CD14-positive monocyte (primary cell): ENCODE data around the gene PIP5K1C. TPM values are rescaled to one million over a fixed set of nuclear protein-coding genes. Genes with fewer than 3 reads are reported as not detected.
A peak's percentile ranks its signal among the peaks of the same experiment; 100 is the strongest.

ENCODE experiments used
- DNase-seq, 3 donors: peaks; one replicate each; pipeline ENCODE4 v3.0.0-alpha.2; 2011 to 2022
- H2AFZ ChIP-seq: 2 replicates; pipeline ENCODE4 v1.6.0; 2012; ENCODE audit warnings: mild to moderate bottlenecking, low read depth, low read length, inconsistent platforms; ENCODE audit not compliant: insufficient read depth, poor library complexity, severe bottlenecking
- H3K27ac ChIP-seq, 2 donors: 1 replicate in 1 of 2; 2 replicates in 1 of 2; pipeline ENCODE4 v1.5.1; 2012 to 2013; ENCODE audit warnings: low read length in 2 of 2, control low read depth in 1 of 2, inconsistent platforms in 1 of 2, low read depth in 1 of 2, mild to moderate bottlenecking in 1 of 2
- H3K27me3 ChIP-seq, 2 donors: one replicate each; pipeline versions ENCODE4 v1.6.0 to v1.6.1; 2011 to 2013; ENCODE audit warnings: low read length in 2 of 2; ENCODE audit not compliant: control insufficient read depth in 2 of 2, insufficient read depth in 2 of 2
- H3K36me3 ChIP-seq, 2 donors: replicated peaks in 1 of 2; 1 replicate in 1 of 2; 2 replicates in 1 of 2; pipeline versions ENCODE4 v1.5.1 to v1.6.1; 2012 to 2013; ENCODE audit warnings: low read length in 2 of 2, control low read depth in 1 of 2, inconsistent platforms in 1 of 2, mild to moderate bottlenecking in 1 of 2; ENCODE audit not compliant: insufficient read depth in 2 of 2, control insufficient read depth in 1 of 2
- H3K4me1 ChIP-seq, 2 donors: 1 replicate in 1 of 2; 2 replicates in 1 of 2; pipeline versions ENCODE4 v1.5.1 to v1.6.1; 2012 to 2013; ENCODE audit warnings: low read length in 2 of 2, control low read depth in 1 of 2, inconsistent platforms in 1 of 2, mild to moderate bottlenecking in 1 of 2, moderate library complexity in 1 of 2; ENCODE audit not compliant: insufficient read depth in 2 of 2, control insufficient read depth in 1 of 2
- H3K4me2 ChIP-seq: replicated peaks from 2 replicates; pipeline ENCODE3; 2012; ENCODE audit warnings: low read length, moderate library complexity, mild to moderate bottlenecking; ENCODE audit not compliant: poor library complexity, severe bottlenecking; ENCODE audit errors: extremely low read depth
- H3K4me3 ChIP-seq, 3 experiments: fragments of 200-600 bp in 1 of 3; sonication (generic) in 1 of 3; replicated peaks in 1 of 3; 1 replicate in 2 of 3; 2 replicates in 1 of 3; pipeline ENCODE4 v1.5.1; 2011 to 2013; ENCODE audit warnings: low read length in 3 of 3, mild to moderate bottlenecking in 3 of 3, control low read depth in 2 of 3, low read depth in 2 of 3, inconsistent platforms in 1 of 3, moderate library complexity in 1 of 3
- H3K79me2 ChIP-seq: 2 replicates; pipeline ENCODE4 v1.6.0; 2012; ENCODE audit warnings: mild to moderate bottlenecking, control low read depth, inconsistent platforms, low read length, moderate library complexity; ENCODE audit not compliant: insufficient read depth
- H3K9ac ChIP-seq: 2 replicates; pipeline ENCODE4 v1.6.0; 2017; ENCODE audit warnings: low read length, mild to moderate bottlenecking; ENCODE audit not compliant: insufficient read depth, poor library complexity, severe bottlenecking
- H3K9me3 ChIP-seq, 2 donors: replicated peaks in 1 of 2; 1 replicate in 1 of 2; 2 replicates in 1 of 2; pipeline versions ENCODE4 v1.5.1 to v1.6.1; 2012 to 2013; ENCODE audit warnings: low read length in 2 of 2, control low read depth in 1 of 2; ENCODE audit not compliant: control insufficient read depth in 1 of 2, insufficient read depth in 1 of 2
- H4K20me1 ChIP-seq: 2 replicates; pipeline ENCODE4 v1.6.0; 2012; ENCODE audit warnings: mild to moderate bottlenecking, low read length, control low read depth, moderate library complexity; ENCODE audit not compliant: insufficient read depth
- H3K27ac Mint-ChIP-seq, 7 donors: one replicate each; pipeline ENCODE4 v1.8.0; 2020; ENCODE audit warnings: mild to moderate bottlenecking in 7 of 7, mixed read lengths in 7 of 7, moderate library complexity in 6 of 7, inconsistent platforms in 2 of 7
- H3K27me3 Mint-ChIP-seq, 3 donors: one replicate each; pipeline ENCODE4 v1.8.0; 2021 to 2022; ENCODE audit warnings: low read depth in 3 of 3, mild to moderate bottlenecking in 3 of 3, mixed read lengths in 3 of 3, moderate library complexity in 3 of 3, inconsistent platforms in 1 of 3
- H3K36me3 Mint-ChIP-seq, 2 donors: one replicate each; pipeline ENCODE4 v1.8.0; 2020; ENCODE audit warnings: mixed read lengths in 2 of 2, inconsistent platforms in 1 of 2, mild to moderate bottlenecking in 1 of 2
- H3K4me1 Mint-ChIP-seq: one replicate; pipeline ENCODE4 v1.8.0; 2020; ENCODE audit warnings: mild to moderate bottlenecking, mixed read lengths
- H3K4me3 Mint-ChIP-seq, 2 donors: one replicate each; pipeline ENCODE4 v1.8.0; 2020; ENCODE audit warnings: mild to moderate bottlenecking in 2 of 2, mixed read lengths in 2 of 2, moderate library complexity in 1 of 2
- H3K9me3 Mint-ChIP-seq, 7 donors: one replicate each; pipeline ENCODE4 v1.8.0; 2020 to 2022; ENCODE audit warnings: mixed read lengths in 7 of 7, mild to moderate bottlenecking in 6 of 7, moderate library complexity in 6 of 7, inconsistent platforms in 2 of 7
- CTCF ChIP-seq: fragments of 200-600 bp; IDR thresholded peaks from one replicate; pipeline ENCODE4 v1.8.0; 2022; ENCODE audit warnings: antibody characterized with exemption, mild to moderate bottlenecking
- WGBS: methylation state at CpG from one replicate; pipeline ENCODE4 v1.1.5; 2013; ENCODE audit warnings: missing lambda C conversion rate; ENCODE audit not compliant: insufficient coverage; 5-methylcytosine and 5-hydroxymethylcytosine counted together
- intact Hi-C, 2 donors: fragments of 100-400 bp; cut with micrococcal nuclease; formaldehyde crosslinking; loops; one replicate each; pipeline versions ENCODE4 v1.15.0 to v1.15.1; 2023
- polyA plus RNA-seq, 3 donors: library from polyadenylated mRNA; depleted of rRNA in 1 of 3; unstranded in 2 of 3; stranded (reverse) in 1 of 3; fragments of 300-500 nt in 2 of 3; fragments of >200 nt in 1 of 3; fragmentation: Illumina TruSeq in 2 of 3; gene quantifications; 1 replicate in 2 of 3; 2 replicates in 1 of 3; pipeline ENCODE4 v1.2.3, GENCODE V29; 2012 to 2021

Gene PIP5K1C
- polyA plus RNA-seq, 3 donors, result 6.5 to 19.5 (median 10.1) TPM

GRCh38 chr19:3607303-3608078, 92.8 kb downstream of the PIP5K1C start:
- 10% methylated on average over 13 of the region's 22 CpGs for WGBS
- peak overlapping the region; percentile 48 for H3K9ac ChIP-seq
- H3K27me3 Mint-ChIP-seq, result peaks cover 4 to 23% (median 20%) of the 10 kb centered on the region in 3 donors

More at GRCh38 chr19:3607303-3608078, 92.8 kb downstream of the PIP5K1C start:
- Histone ChIP-seq H3K4me3 (peak overlapping the region in 1 of 3 experiments; percentile 60), H3K27me3 (peaks cover 11 to 38% of the 10 kb centered on the region in 2 donors), H3K9me3 (peaks cover 0 to 5% of the 10 kb centered on the region in 2 donors), H3K4me2 (peak overlapping the region; percentile 65), H4K20me1 (no peaks in the 10 kb centered on the region), H3K4me1 (peaks cover 22 to 28% of the 10 kb centered on the region in 2 donors), H2AFZ (peak overlapping the region; percentile 74), H3K79me2 (no peaks in the 10 kb centered on the region), H3K36me3 (peaks cover 15 to 17% of the 10 kb centered on the region in 2 donors), H3K27ac (no peak overlapping the region)
- Mint-ChIP-seq H3K4me3 (peak overlapping the region; percentile 35 to 68), H3K9me3 (peaks cover 5 to 10% (median 8%) of the 10 kb centered on the region in 7 donors), H3K36me3 (peaks cover 16 to 18% of the 10 kb centered on the region in 2 donors), H3K27ac (peak overlapping the region in 3 of 7 donors; percentile 56 to 63 (median 57)), H3K4me1 (peaks cover 18% of the 10 kb centered on the region)
- intact Hi-C loops, result no loop called here
- TF ChIP-seq CTCF, result no peak
- no peak for DNase-seq
